Naive thymus-derived CD4-positive, alpha-beta T cell (primary cell): ENCODE data around the gene CAMK2A. TPM values are rescaled to one million over a fixed set of nuclear protein-coding genes. Genes with fewer than 3 reads are reported as not detected.
"Not testable (repeated sequence)": the region's sequence is repeated elsewhere in the genome, so short reads cannot be mapped to it uniquely, and the experiment has no call there.

ENCODE experiments used
- ATAC-seq: fragments of 150-1000 bp; cut with Tn5 transposase; 2 replicates; pipeline ENCODE4 v1.10.0; 2021; ENCODE audit warnings: mild to moderate bottlenecking, moderate library complexity
- CTCF ChIA-PET: fragments of 350-600 bp; sonication (Branson Sonifier 250); formaldehyde crosslinking; loops from one replicate; lab custom pipeline; 2021; ENCODE audit warnings: antibody characterized with exemption; lab: Charles Lee
- POLR2A ChIA-PET: fragments of 350-600 bp; sonication (Branson Sonifier 250); formaldehyde crosslinking; loops from one replicate; lab custom pipeline; 2021; ENCODE audit warnings: antibody characterized with exemption, inconsistent platforms; lab: Charles Lee
- DNase-seq, 9 donors: peaks; one replicate each; pipeline versions ENCODE4 v3.0.0 to v3.0.0-alpha.2; 2020 to 2022; ENCODE audit warnings: mixed read lengths in 1 of 9
- H3K27ac ChIP-seq: one replicate; pipeline ENCODE4 v1.7.0; 2013; ENCODE audit warnings: mild to moderate bottlenecking, low read depth, low read length, moderate library complexity
- H3K27me3 ChIP-seq, 2 donors: one replicate each; pipeline ENCODE4 v1.7.0; 2013; ENCODE audit warnings: low read length in 2 of 2, mild to moderate bottlenecking in 2 of 2, moderate library complexity in 2 of 2; ENCODE audit not compliant: control insufficient read depth in 2 of 2, insufficient read depth in 2 of 2
- H3K36me3 ChIP-seq, 3 experiments: 1 replicate in 2 of 3; 2 replicates in 1 of 3; pipeline ENCODE4 v1.7.0; 2013; ENCODE audit warnings: low read length in 3 of 3, mild to moderate bottlenecking in 3 of 3, moderate library complexity in 1 of 3; ENCODE audit not compliant: insufficient read depth in 3 of 3, control insufficient read depth in 2 of 3
- H3K4me1 ChIP-seq, 2 donors: one replicate each; pipeline ENCODE4 v1.7.0; 2013; ENCODE audit warnings: low read length in 2 of 2, mild to moderate bottlenecking in 2 of 2, moderate library complexity in 1 of 2; ENCODE audit not compliant: control insufficient read depth in 2 of 2, insufficient read depth in 2 of 2
- H3K4me3 ChIP-seq: 2 replicates; pipeline ENCODE4 v1.7.0; 2013; ENCODE audit warnings: mild to moderate bottlenecking, low read length
- H3K9me3 ChIP-seq, 3 experiments: 1 replicate in 2 of 3; 2 replicates in 1 of 3; pipeline ENCODE4 v1.7.0; 2013; ENCODE audit warnings: low read length in 3 of 3; ENCODE audit not compliant: control insufficient read depth in 2 of 3
- H3K27ac Mint-ChIP-seq, 9 donors: one replicate each; pipeline ENCODE4 v1.8.0; 2020 to 2022; ENCODE audit warnings: mixed read lengths in 9 of 9, mild to moderate bottlenecking in 8 of 9, moderate library complexity in 5 of 9, inconsistent platforms in 2 of 9
- H3K27me3 Mint-ChIP-seq, 5 donors: one replicate each; pipeline ENCODE4 v1.8.0; 2021 to 2022; ENCODE audit warnings: mixed read lengths in 5 of 5, mild to moderate bottlenecking in 1 of 5
- H3K36me3 Mint-ChIP-seq, 5 donors: one replicate each; pipeline ENCODE4 v1.8.0; 2020 to 2022; ENCODE audit warnings: mixed read lengths in 5 of 5, mild to moderate bottlenecking in 3 of 5, inconsistent platforms in 1 of 5
- H3K4me1 Mint-ChIP-seq, 7 donors: one replicate each; pipeline ENCODE4 v1.8.0; 2020 to 2022; ENCODE audit warnings: mixed read lengths in 7 of 7, mild to moderate bottlenecking in 3 of 7, inconsistent platforms in 1 of 7
- H3K4me3 Mint-ChIP-seq, 10 donors: one replicate each; pipeline ENCODE4 v1.8.0; 2020 to 2022; ENCODE audit warnings: mild to moderate bottlenecking in 10 of 10, mixed read lengths in 10 of 10, moderate library complexity in 6 of 10, inconsistent platforms in 2 of 10
- H3K9me3 Mint-ChIP-seq, 11 donors: one replicate each; pipeline ENCODE4 v1.8.0; 2020 to 2022; ENCODE audit warnings: mixed read lengths in 11 of 11, mild to moderate bottlenecking in 4 of 11, inconsistent platforms in 1 of 11, moderate library complexity in 1 of 11
- intact Hi-C, 2 donors: fragments of 100-400 bp; cut with micrococcal nuclease; formaldehyde crosslinking; loops; one replicate each; pipeline ENCODE4 v1.15.1; 2023
- polyA plus RNA-seq, 2 donors: library from polyadenylated mRNA; unstranded; fragments of 300-500 nt; fragmentation: Illumina TruSeq; gene quantifications; one replicate each; pipeline ENCODE4 v1.2.3, GENCODE V29; 2021
- total RNA-seq, 6 experiments: library from RNA in 5 of 6; stranded (reverse) in 5 of 6; gene quantifications; 1 replicate in 5 of 6; 2 replicates in 1 of 6; pipeline ENCODE4 v1.2.3 and lab custom pipeline; 2021 to 2026

Gene CAMK2A
- total and polyA plus RNA-seq, 7 experiments from 2014 or later: not detected

DNA sequence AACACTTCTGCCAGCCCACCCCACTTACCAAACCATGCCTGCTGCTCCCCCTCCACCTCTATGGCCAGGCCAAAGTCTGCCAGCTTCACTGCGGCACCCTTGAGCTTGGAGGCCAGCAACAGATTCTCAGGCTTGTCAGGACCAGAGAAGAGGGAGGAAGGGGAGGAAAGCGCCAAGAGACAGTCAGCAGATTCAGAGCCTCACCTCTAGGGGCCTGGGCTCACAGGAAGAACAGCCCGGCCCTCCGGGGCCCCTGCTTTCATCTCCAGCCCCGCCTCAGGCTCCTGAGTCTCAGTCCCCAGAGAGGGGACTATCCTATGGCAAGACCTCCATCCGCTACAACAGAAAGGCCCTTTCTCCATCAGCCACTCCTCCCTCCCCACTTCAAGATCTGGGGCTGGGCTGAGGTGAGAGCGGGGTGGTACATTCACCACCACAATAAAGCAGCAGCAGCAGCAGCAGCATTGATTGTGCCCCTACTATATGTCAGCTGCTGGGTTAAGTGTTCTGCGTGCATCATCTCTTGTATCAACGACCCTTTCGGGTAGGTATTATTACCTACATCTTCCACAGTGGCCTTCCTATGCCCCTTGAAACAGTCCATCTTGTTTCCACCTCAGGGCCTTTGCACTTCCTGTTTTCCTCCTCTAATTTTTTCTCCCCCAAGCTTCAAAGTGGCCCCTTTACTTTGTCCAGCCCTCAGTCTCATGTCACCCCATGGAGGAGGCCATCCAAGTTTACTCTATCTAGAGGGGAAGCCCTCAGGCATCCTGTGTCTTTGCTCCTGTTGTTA, 36.0 kb downstream of the CAMK2A start:
- ChIA-PET CTCF (no interaction called here), POLR2A (no interaction called here)
- H3K27me3 ChIP-seq: no peaks in the 10 kb centered on the region
- Mint-ChIP-seq H3K9me3 (no peaks in the 10 kb centered on the region), H3K4me3 (no peak overlapping the region), H3K36me3 (no peaks in the 10 kb centered on the region), H3K27ac (no peak overlapping the region), H3K4me1 (no peaks in the 10 kb centered on the region), H3K27me3 (peaks cover 0 to 7% (median 0%) of the 10 kb centered on the region in 5 donors)
- no peaks in the 10 kb centered on the region for H3K4me1 ChIP-seq
- no peak for DNase-seq
- no peak overlapping the region for H3K27ac ChIP-seq
- intact Hi-C loops: no loop called here
- no peak overlapping the region for H3K4me3 ChIP-seq
- no peak for ATAC-seq
- H3K9me3 ChIP-seq: no peaks in the 10 kb centered on the region
- H3K36me3 ChIP-seq: no peaks in the 10 kb centered on the region

GRCh38 chr5:150252489-150252888, 37.1 kb downstream of the CAMK2A start:
- no peaks in the 10 kb centered on the region for H3K4me1 Mint-ChIP-seq
- H3K27me3 ChIP-seq: no peaks in the 10 kb centered on the region
- H3K4me3 ChIP-seq: no peak overlapping the region
- ChIA-PET POLR2A (no interaction called here), CTCF (no interaction called here)
- intact Hi-C loops: no loop called here
- H3K36me3 Mint-ChIP-seq: no peaks in the 10 kb centered on the region
- H3K27ac Mint-ChIP-seq: no peak overlapping the region
- no peaks in the 10 kb centered on the region for H3K9me3 ChIP-seq
- H3K4me3 Mint-ChIP-seq: no peak overlapping the region
- no peaks in the 10 kb centered on the region for H3K36me3 ChIP-seq
- H3K27ac ChIP-seq: no peak overlapping the region
- no peaks in the 10 kb centered on the region for H3K9me3 Mint-ChIP-seq
- DNase-seq: no peak
- H3K27me3 Mint-ChIP-seq: peaks cover 0 to 7% (median 0%) of the 10 kb centered on the region in 5 donors
- no peak for ATAC-seq
- no peaks in the 10 kb centered on the region for H3K4me1 ChIP-seq

DNA sequence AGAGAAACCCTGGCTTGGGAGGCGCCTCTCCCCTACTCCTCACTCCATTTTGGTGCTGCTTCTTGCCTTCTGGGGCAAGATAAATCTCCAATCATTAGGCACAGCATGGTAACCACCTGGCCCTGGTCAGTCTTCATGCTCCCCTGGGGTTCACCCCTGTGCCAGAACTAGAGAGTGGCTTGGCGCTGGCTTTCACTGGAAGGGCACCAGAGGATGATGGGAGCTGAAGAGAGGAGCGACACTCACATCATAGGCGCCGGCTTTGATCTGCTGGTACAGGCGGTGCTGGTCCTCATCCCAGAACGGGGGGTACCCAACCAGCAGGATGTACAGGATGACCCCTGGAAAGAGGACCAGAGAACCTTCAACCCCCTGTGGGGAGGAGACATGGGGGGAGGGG, 38.1 kb downstream of the CAMK2A start:
- CTCF ChIA-PET: interaction anchor here (1.1 kb wide), 1 partner anchor 17 kb away, joined by 3 read pairs; no protein-coding TSS in a partner anchor
- Mint-ChIP-seq H3K27me3 (peaks cover 0 to 7% (median 0%) of the 10 kb centered on the region in 5 donors), H3K27ac (no peak overlapping the region), H3K9me3 (no peaks in the 10 kb centered on the region), H3K4me3 (no peak overlapping the region), H3K4me1 (no peaks in the 10 kb centered on the region), H3K36me3 (no peaks in the 10 kb centered on the region)
- H3K27ac ChIP-seq: no peak overlapping the region
- intact Hi-C loops: no loop called here
- no peak overlapping the region for H3K4me3 ChIP-seq
- no peaks in the 10 kb centered on the region for H3K27me3 ChIP-seq
- no peak for ATAC-seq
- H3K4me1 ChIP-seq: no peaks in the 10 kb centered on the region
- no peaks in the 10 kb centered on the region for H3K36me3 ChIP-seq
- POLR2A ChIA-PET: no interaction called here
- no peak for DNase-seq
- no peaks in the 10 kb centered on the region for H3K9me3 ChIP-seq

DNA sequence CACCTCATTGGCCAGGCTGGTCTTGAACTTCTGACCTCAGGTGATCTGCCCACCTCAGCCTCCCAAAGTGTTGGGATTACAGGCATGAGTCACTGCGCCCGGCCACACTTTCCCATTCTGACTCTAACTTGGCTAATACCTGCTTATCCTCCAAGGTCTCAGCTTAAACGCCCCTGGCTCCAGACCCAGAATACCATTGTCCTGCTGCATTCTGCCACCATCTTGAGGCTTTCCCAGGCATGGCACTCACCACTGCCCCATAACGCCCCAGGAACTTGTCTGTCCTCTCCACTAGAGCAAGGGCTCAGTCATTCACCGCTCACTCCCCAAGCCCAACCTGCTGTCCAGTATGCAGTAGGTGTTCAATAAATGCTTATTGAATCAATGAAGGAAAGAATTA, 39.8 kb downstream of the CAMK2A start:
- no peaks in the 10 kb centered on the region for H3K36me3 Mint-ChIP-seq
- DNase-seq (no peak), ATAC-seq (no peak)
- Histone ChIP-seq H3K36me3 (no peaks in the 10 kb centered on the region), H3K9me3 (no peaks in the 10 kb centered on the region), H3K4me1 (no peaks in the 10 kb centered on the region), H3K27me3 (no peaks in the 10 kb centered on the region), H3K4me3 (no peak overlapping the region), H3K27ac (no peak overlapping the region)
- intact Hi-C loops: no loop called here
- H3K9me3 Mint-ChIP-seq: no peaks in the 10 kb centered on the region
- CTCF ChIA-PET: no interaction called here
- POLR2A ChIA-PET: no interaction called here
- H3K27me3 Mint-ChIP-seq: peaks cover 0 to 7% (median 0%) of the 10 kb centered on the region in 5 donors
- no peaks in the 10 kb centered on the region for H3K4me1 Mint-ChIP-seq
- no peak overlapping the region for H3K4me3 Mint-ChIP-seq
- no peak overlapping the region for H3K27ac Mint-ChIP-seq

DNA sequence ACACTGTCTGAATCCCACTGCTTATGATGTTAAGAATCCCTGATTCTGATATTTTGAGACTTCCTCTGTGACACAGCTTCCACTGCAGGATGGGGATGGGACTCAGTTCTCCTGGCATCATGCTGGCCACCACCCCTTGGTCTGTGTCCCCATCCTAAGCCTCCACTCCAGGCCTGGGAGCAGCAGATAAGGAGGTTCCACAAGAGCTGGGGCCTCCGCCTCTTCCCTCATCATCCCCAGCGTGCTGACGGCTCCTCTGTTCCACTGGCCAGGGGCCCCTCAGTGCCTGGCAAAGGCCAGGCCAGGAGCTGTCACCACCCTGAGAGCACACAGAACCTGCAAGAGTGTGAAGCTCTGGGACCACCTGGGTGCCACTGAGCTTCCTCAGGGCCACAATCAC, 40.6 kb downstream of the CAMK2A start:
- H3K27ac Mint-ChIP-seq: no peak overlapping the region
- intact Hi-C loops: no loop called here
- no peaks in the 10 kb centered on the region for H3K4me1 Mint-ChIP-seq
- H3K4me3 Mint-ChIP-seq: no peak overlapping the region
- Histone ChIP-seq H3K4me1 (no peaks in the 10 kb centered on the region), H3K27ac (no peak overlapping the region), H3K4me3 (no peak overlapping the region), H3K36me3 (no peaks in the 10 kb centered on the region), H3K27me3 (no peaks in the 10 kb centered on the region), H3K9me3 (no peaks in the 10 kb centered on the region)
- no peak for ATAC-seq
- H3K27me3 Mint-ChIP-seq: peaks cover 0 to 7% (median 0%) of the 10 kb centered on the region in 5 donors
- no peaks in the 10 kb centered on the region for H3K9me3 Mint-ChIP-seq
- ChIA-PET POLR2A (no interaction called here), CTCF (interaction anchor here (0.6 kb wide), 1 partner anchor 11 kb away, joined by 3 read pairs; no protein-coding TSS in a partner anchor)
- no peak for DNase-seq
- H3K36me3 Mint-ChIP-seq: no peaks in the 10 kb centered on the region

DNA sequence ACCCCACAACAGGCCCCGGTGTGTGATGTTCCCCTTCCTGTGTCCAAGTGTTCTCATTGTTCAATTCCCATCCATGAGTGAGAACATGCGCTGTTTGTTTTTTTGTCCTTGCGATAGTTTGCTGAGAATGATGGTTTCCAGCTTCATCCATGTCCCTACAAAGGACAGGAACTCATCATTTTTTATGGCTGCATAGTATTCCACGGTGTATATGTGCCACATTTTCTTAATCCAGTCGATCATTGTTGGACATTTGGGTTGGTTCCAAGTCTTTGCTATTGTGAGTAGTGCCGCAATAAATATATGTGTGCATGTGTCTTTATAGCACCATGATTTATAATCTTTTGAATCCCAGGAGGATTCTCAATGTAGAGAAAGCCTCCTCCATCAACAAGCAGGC, 41.1 kb downstream of the CAMK2A start:
- DNase-seq, ATAC-seq, H3K36me3 ChIP-seq, H3K4me3 Mint-ChIP-seq, H3K27me3 Mint-ChIP-seq, POLR2A ChIA-PET, intact Hi-C loops, H3K27me3 ChIP-seq, H3K36me3 Mint-ChIP-seq, H3K4me1 Mint-ChIP-seq, H3K9me3 ChIP-seq, H3K4me1 ChIP-seq, H3K27ac Mint-ChIP-seq, H3K27ac ChIP-seq, H3K9me3 Mint-ChIP-seq, H3K4me3 ChIP-seq: not testable (repeated sequence)
- CTCF ChIA-PET: interaction anchor here (0.6 kb wide), 1 partner anchor 11 kb away, joined by 3 read pairs; no protein-coding TSS in a partner anchor

DNA sequence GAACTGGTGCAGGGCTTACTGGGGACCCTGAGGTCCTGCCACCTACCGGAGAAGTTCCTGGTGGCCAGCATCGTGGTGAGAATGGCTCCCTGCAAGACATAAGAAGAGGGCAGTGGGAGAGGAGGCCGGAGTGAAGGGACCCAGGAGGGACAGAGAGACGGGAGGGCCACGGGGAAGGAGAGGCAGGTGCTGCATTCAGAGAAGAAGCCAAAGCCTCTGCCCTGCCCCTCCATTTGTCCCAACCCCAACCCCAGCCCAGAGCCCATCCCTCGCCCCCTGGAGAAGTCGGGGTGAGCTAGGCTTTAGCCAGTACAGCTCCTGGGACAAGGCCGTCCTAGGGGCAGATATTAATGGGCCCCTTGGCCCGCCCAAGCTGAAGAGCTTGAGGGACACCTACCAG, 41.8 kb downstream of the CAMK2A start:
- Histone ChIP-seq H3K4me1 (no peaks in the 10 kb centered on the region), H3K27me3 (no peaks in the 10 kb centered on the region), H3K9me3 (no peaks in the 10 kb centered on the region), H3K4me3 (no peak overlapping the region), H3K36me3 (no peaks in the 10 kb centered on the region), H3K27ac (no peak overlapping the region)
- Mint-ChIP-seq H3K4me3 (no peak overlapping the region), H3K27me3 (peaks cover 0 to 7% (median 0%) of the 10 kb centered on the region in 5 donors), H3K4me1 (no peaks in the 10 kb centered on the region), H3K27ac (no peak overlapping the region), H3K36me3 (no peaks in the 10 kb centered on the region), H3K9me3 (no peaks in the 10 kb centered on the region)
- DNase-seq: no peak
- ATAC-seq: no peak
- POLR2A ChIA-PET: no interaction called here
- intact Hi-C loops: no loop called here
- CTCF ChIA-PET: interaction anchor here (0.6 kb wide), 1 partner anchor 29 kb away, joined by 3 read pairs; no protein-coding TSS in a partner anchor
